ENCODE results near the gene ADAM22.

- TF ChIP-seq CTCF (IDR thresholded peaks at IDR 0.05) (no peak), POLR2A (IDR thresholded peaks at IDR 0.05) (no peak)
Observed at GRCh38 chr7:88239852-88240251, 305.8 kb downstream of the ADAM22 start.

Measured in ovary (tissue), 3 donors.